Measurements from ENCODE around the gene SRGN. TPM values are rescaled to one million over a fixed set of nuclear protein-coding genes. Genes with fewer than 3 reads are reported as not detected.

SRGN gene
- total and polyA plus RNA-seq, 2 donors (not counting 1 experiment from before 2014, with no cell fraction given) = 47.3 to 52.3 TPM

GRCh38 chr10:69064762-69065328 lies 23.1 kb upstream of the SRGN start:
- Histone ChIP-seq H3K4me1 (ENCODE audit: control insufficient read depth in 2 of 2, insufficient read depth in 2 of 2, low read length in 2 of 2) (peaks cover 6 to 17% of the 10 kb centered on the region in 2 donors), H3K36me3 (replicated peaks in 1 of 2; ENCODE audit: control extremely low read depth in 1 of 2, control insufficient read depth in 1 of 2, extremely low read depth in 1 of 2, insufficient read depth in 2 of 2, low read length in 1 of 2) (no peaks in the 10 kb centered on the region), H2AFZ (ENCODE audit: insufficient read depth, low read depth, low read length, poor library complexity, severe bottlenecking) (no peak overlapping the region), H3K4me2 (replicated peaks; ENCODE audit: low read depth, low read length, poor library complexity, severe bottlenecking) (no peak overlapping the region), H3K9me3 (ENCODE audit: control extremely low read depth in 1 of 3, control insufficient read depth in 2 of 3, insufficient read depth in 1 of 3, low read length in 2 of 3) (no peaks in the 10 kb centered on the region), H3K9ac (ENCODE audit: low read length) (no peak overlapping the region), H3K27me3 (replicated peaks in 1 of 4; ENCODE audit: control extremely low read depth in 1 of 4, control insufficient read depth in 3 of 4, insufficient read depth in 4 of 4, low read length in 3 of 4) (no peaks in the 10 kb centered on the region), H3K79me2 (ENCODE audit: control insufficient read depth, insufficient read depth, low read length) (no peaks in the 10 kb centered on the region), H4K20me1 (ENCODE audit: control insufficient read depth, insufficient read depth, low read length, poor library complexity, severe bottlenecking) (no peaks in the 10 kb centered on the region), H3K27ac (ENCODE audit: low read length in 2 of 2) (no peak overlapping the region), H3K4me3 (ENCODE audit: control extremely low read depth in 1 of 5, extremely low read depth in 1 of 5, insufficient read depth in 1 of 5, low read depth in 2 of 5, low read length in 4 of 5) (no peak overlapping the region)
- ChIA-PET POLR2A (no interaction called here), CTCF (interaction anchor here (0.6 to 1.7 kb wide), 3 partner anchors 29 to 718 kb away, joined by 3 to 6 read pairs (median 3); no protein-coding TSS in a partner anchor)
- no peak for ATAC-seq (ENCODE audit: low read depth)
- DNase-seq = no peak
- no peak overlapping the region for H3K4me3 Mint-ChIP-seq
- H3K4me1 Mint-ChIP-seq = peaks cover 22% of the 10 kb centered on the region
- H3K9me3 Mint-ChIP-seq (ENCODE audit: insufficient read depth) = no peaks in the 10 kb centered on the region
- intact Hi-C loops (cut with micrococcal nuclease) = no loop called here
- 100% methylated on average over 2 of the region's 6 CpGs for WGBS (ENCODE audit: insufficient coverage)
- no peaks in the 10 kb centered on the region for H3K27me3 Mint-ChIP-seq
- TF ChIP-seq CTCF (IDR thresholded peaks at IDR 0.05) (no peak), EZH2 (IDR thresholded peaks at IDR 0.05; ENCODE audit: borderline replicate concordance, insufficient read depth, low read depth, low read length, poor library complexity, severe bottlenecking) (no peak)
- H3K27ac Mint-ChIP-seq = no peak overlapping the region
